ENCODE measurements around the gene LPAR1. TPM values are rescaled to one million over a fixed set of nuclear protein-coding genes. Genes with fewer than 3 reads are reported as not detected.

Gene LPAR1
- total RNA-seq, 2 donors from 2014 or later, result 16.5 to 20.2 TPM

GRCh38 chr9:110850401-110851135, 187.7 kb downstream of the LPAR1 start:
- H3K9ac ChIP-seq (ENCODE audit: low read depth in 2 of 2, low read length in 2 of 2), result no peak overlapping the region
- H3K9me3 ChIP-seq, result no peaks in the 10 kb centered on the region
- no peak for TF ChIP-seq CTCF (IDR thresholded peaks at IDR 0.05)
- H3K27me3 ChIP-seq, result no peaks in the 10 kb centered on the region
- intact Hi-C loops (cut with DNase I), result no loop called here
- no peaks in the 10 kb centered on the region for H3K4me1 ChIP-seq
- no peak overlapping the region for H3K27ac ChIP-seq
- H3K36me3 ChIP-seq, result no peaks in the 10 kb centered on the region
- DNase-seq, result no peak
- no peak overlapping the region for H3K4me3 ChIP-seq

- DNase-seq, result no peak
- no peak overlapping the region for H3K27ac ChIP-seq
- no peak for TF ChIP-seq CTCF (IDR thresholded peaks at IDR 0.05)
- H3K27me3 ChIP-seq, result no peaks in the 10 kb centered on the region
- intact Hi-C loops (cut with DNase I), result no loop called here
- H3K9ac ChIP-seq (ENCODE audit: low read depth in 2 of 2, low read length in 2 of 2), result no peak overlapping the region
- no peaks in the 10 kb centered on the region for H3K36me3 ChIP-seq
- H3K4me1 ChIP-seq, result no peaks in the 10 kb centered on the region
- H3K4me3 ChIP-seq, result no peak overlapping the region
- no peaks in the 10 kb centered on the region for H3K9me3 ChIP-seq
These were observed 190.6 kb downstream of the LPAR1 start for GRCh38 chr9:110847671-110848070.

GRCh38 chr9:110846215-110846614, 192.1 kb downstream of the LPAR1 start:
- Histone ChIP-seq H3K27ac (no peak overlapping the region), H3K9me3 (no peaks in the 10 kb centered on the region), H3K4me1 (no peaks in the 10 kb centered on the region), H3K27me3 (no peaks in the 10 kb centered on the region), H3K9ac (ENCODE audit: low read depth in 2 of 2, low read length in 2 of 2) (no peak overlapping the region), H3K36me3 (no peaks in the 10 kb centered on the region), H3K4me3 (no peak overlapping the region)
- intact Hi-C loops (cut with DNase I), result no loop called here
- no peak for TF ChIP-seq CTCF (IDR thresholded peaks at IDR 0.05)
- no peak for DNase-seq

- intact Hi-C loops (cut with DNase I), result no loop called here
- no peaks in the 10 kb centered on the region for H3K27me3 ChIP-seq
- H3K9me3 ChIP-seq, result no peaks in the 10 kb centered on the region
- TF ChIP-seq CTCF (IDR thresholded peaks at IDR 0.05), result no peak
- DNase-seq, result no peak
- no peaks in the 10 kb centered on the region for H3K4me1 ChIP-seq
- no peak overlapping the region for H3K27ac ChIP-seq
- no peak overlapping the region for H3K4me3 ChIP-seq
- H3K36me3 ChIP-seq, result no peaks in the 10 kb centered on the region
- H3K9ac ChIP-seq (ENCODE audit: low read depth in 2 of 2, low read length in 2 of 2), result no peak overlapping the region
These were observed 194.1 kb downstream of the LPAR1 start for GRCh38 chr9:110844121-110844520.

- H3K9ac ChIP-seq (ENCODE audit: low read depth in 2 of 2, low read length in 2 of 2), result no peak overlapping the region
- H3K4me1 ChIP-seq, result no peaks in the 10 kb centered on the region
- intact Hi-C loops (cut with DNase I), result no loop called here
- no peaks in the 10 kb centered on the region for H3K36me3 ChIP-seq
- no peak for DNase-seq
- no peaks in the 10 kb centered on the region for H3K27me3 ChIP-seq
- H3K9me3 ChIP-seq, result no peaks in the 10 kb centered on the region
- H3K27ac ChIP-seq, result no peak overlapping the region
- H3K4me3 ChIP-seq, result no peak overlapping the region
- no peak for TF ChIP-seq CTCF (IDR thresholded peaks at IDR 0.05)
These were observed 195.3 kb downstream of the LPAR1 start for GRCh38 chr9:110842986-110843385.

Measured in colonic mucosa (tissue), 4 donors.